NCI-H2029 (cell line): ENCODE results near the gene OR5AS1.
"Not testable (repeated sequence)": the region's sequence is repeated elsewhere in the genome, so short reads cannot be mapped to it uniquely, and the experiment has no call there.

Source experiments
- DNase-seq: peaks from one replicate; lab custom pipeline; 2025; lab: John Stamatoyannopoulos, UW

Gene OR5AS1

DNA sequence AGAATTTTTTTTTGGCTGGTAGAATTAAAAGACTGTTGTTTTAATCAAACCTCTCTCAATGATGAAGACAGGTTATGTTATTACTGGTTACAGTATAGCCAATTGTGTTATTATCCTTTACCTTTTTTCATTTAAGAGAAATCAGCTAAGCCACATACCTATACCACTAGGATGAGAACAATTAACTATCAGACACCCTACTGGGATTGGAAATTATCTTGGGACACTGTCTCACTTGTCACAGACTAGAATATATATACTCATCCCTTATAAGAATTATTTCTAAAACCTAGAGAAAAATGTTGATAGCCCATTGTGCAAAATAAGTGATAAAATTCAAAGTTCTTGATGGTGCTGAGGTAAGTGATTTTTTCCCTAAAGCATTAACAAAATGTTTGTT, at the start of gene OR5AS1:
Gene OR5AS1 (plus strand): TSS at position 301 of the 400 bp plus-strand sequence. CDS start 2,765 bp downstream, outside the sequence.
- no peak for DNase-seq

DNA sequence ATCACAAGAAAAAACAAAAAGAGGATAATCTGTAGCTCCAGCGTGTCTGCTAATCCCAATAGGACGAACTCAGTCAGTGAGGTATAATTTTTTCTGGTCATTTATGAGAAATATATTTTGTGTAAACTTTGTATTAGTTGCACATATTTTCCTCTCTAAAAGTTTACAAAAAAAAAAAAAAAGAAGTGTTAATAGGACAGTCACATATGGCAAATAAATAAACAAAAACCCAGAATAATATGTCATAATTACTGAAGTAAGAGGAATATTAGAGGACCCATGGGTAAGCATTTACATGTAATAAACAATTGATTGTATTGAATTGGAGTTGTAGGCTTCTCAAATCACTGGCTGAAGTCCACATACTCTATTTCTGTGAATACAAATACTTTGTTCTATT, 32.9 kb upstream of the OR5AS1 start, which contains the start of gene OR5F1:
Gene OR5F1 (minus strand): TSS at position 101 of the 400 bp plus-strand sequence. CDS start 0 bp downstream, at position 101.
- no peak for DNase-seq

DNA sequence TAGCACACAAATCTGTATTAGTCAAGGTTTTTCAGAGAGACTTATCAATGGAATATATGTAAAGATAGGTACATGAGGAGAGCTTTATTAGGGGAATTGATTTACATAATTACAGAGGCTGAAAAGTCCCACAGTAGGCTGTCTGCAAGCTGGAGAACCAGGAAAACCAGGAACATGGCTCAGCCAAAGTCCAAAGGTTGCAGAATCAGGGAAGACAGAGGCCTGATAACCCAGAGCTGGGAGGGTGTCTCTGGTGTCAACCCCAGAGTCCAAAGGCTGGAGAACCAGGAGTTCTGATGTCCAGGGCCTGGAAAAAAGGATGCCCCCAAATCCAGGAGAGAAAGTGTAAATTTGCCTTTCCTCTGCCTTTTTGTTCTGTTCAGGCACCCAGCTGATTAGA, 16.7 kb upstream of the OR5AS1 start:
- no peak for DNase-seq

DNA sequence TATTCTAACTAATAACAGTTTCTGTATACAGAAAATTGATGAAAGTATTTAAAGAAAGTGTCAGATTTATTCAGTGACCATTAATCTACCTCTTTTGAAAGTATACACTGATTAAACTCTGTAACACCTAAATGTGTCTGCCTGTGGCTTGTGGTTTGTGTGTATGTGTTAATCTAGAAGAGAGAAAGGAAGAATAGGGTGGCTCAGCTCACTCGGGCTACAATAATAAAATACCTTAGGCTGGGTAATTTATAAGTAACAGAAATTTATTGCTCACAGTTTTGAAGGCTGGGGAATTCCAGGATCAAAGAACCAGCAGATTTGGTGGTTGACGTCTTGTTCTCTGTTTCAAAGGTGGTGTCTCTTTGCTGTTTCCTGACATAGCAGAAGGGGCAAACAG, 13.6 kb upstream of the OR5AS1 start:
- no peak for DNase-seq

DNA sequence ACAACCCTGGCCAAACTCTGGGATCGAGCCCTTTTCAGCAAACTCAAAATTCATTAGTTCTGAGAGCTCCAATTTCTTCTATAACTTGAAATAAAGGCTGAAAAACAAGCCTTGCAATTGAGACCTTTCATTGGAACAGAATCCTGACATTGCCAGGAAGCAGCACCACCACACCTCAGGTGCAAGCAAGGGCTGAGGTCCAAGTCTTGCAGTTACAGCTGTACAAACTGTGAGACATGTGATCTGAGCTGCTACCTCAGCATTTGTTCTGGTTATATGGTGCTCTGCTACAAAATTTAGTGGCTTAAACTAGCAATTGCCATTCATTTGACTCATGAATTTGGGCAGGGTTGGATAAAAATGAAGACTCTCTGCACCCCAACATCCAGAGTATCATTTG, 18.1 kb downstream of the OR5AS1 start:
- DNase-seq: no peak

DNA sequence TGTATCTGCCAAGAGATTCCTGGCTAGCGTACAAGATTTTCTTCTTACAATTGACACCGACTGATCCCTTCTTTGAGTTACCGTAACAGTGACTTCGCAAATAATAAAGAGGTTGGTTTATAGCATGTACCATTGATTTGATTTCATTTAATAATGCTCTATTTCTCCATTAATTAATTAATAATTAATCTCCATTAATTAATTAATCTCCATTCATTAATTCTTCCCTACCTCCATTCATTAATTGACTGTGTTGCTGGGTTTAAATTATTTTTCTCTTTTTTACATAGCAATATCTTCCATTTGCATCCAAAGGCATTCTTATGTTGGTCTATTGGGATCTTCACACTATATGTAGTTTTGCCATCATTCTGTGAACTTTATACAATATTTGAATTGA, 21.0 kb downstream of the OR5AS1 start:
- no peak for DNase-seq

DNA sequence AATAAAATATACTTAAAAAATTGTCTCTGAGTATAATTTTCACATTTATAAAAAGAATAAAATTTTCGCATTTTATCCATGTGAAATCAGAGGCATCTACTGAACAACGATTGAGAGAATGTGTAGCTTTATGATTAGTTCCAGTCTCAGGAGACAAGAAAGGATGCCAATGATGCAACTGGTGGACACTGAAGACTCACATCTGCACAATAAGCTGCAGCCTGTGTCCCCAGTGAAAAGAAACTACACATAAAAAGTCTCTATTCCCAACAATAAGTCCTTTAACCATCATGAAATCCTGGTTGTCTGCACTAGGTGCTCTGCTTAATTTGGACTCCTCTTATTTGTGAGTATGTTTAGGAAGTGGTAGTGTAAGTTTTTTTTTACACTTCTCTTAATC, 22.0 kb downstream of the OR5AS1 start:
- no peak for DNase-seq

DNA sequence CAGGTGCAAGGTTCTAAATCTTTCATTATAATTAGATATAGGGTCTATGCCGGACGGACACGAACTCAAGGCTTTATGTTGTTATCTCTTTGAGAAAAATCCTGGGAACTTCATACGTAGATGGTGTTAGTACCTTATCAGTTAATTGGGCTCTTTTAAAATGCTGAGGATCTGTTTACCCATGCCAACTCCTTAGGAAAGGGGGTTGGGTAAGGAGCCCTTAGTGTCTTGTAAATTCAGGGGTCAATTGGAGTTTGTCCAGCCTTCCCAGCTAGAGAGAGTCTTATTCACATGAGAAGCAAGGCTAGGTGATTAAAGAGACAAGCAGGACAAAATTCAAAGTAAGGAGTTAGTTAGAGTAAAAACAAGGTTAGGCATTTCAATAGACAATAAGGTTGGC, 28.9 kb downstream of the OR5AS1 start:
- DNase-seq: not testable (repeated sequence)

DNA sequence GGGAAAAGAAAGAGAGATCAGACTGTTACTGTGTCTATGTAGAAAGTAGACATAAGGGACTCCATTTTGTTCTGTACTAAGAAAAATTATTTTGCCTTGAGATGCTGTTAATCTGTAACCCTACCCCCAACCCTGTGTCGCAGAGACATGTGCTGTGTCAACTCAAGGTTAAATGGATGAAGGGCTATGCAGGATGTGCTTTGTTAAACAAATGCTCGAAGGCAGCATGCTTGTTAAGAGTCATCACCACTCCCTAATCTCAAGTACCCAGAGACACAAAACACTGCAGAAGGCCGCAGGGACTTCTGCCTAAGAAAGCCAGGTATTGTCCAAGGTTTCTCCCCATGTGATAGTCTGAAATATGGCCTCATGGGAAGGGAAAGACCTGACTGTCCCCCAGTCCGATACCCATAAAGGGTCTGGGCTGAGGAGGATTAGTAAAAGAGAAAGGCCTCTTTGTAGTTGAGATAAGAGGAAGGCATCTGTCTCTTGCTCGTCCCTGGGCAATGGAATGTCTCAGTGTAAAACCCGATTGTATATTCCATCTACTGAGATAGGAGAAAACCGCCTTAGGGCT, 30.3 kb downstream of the OR5AS1 start:
- DNase-seq: not testable (repeated sequence)

DNA sequence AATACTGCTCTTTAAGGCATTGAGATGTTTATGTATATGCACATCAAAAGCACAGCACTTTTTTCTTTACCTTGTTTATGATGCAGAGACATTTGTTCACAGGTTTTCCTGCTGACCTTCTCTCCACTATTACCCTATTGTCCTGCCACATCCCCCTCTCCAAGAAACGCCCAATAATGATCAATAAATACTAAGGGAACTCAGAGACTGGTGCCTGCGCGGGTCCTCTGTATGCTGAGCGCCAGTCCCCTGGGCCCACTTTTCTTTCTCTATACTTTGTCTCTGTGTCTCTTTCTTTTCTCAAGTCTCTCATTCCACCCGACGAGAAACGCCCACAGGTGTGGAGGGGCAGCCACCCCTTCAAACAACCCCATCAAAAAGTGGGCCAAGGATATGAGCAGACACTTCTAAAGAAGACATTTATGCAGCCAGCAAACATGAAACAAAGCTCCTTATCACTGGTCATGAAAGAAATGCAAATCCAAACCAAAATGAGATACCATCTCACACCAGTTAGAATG, 30.9 kb downstream of the OR5AS1 start:
- DNase-seq: not testable (repeated sequence)

DNA sequence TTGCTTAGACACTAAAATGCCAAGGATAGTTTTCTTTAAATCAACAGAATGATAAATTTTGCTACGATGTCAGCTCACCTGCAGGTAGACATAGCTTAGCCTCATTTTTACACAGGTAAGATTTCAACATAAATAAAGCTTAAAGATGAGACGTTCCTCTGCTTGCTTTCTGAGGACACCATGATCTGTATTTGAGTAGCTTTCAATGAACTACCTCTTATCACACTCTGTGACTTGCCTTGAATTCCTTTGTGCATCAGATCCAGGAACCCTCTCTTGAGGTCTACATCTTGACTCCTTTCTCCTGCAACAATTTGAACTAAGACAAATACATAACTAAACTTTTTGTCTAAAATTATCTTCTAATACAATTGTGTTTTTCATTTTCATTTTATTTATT, 39.5 kb downstream of the OR5AS1 start:
- no peak for DNase-seq
